HepG2 (cell line): Measurements from ENCODE around the gene SLC22A31. TPM values are rescaled to one million over a fixed set of nuclear protein-coding genes. Genes with fewer than 3 reads are reported as not detected.

Experiments used
- CBX1 ChIP-seq: IDR thresholded peaks from one replicate; pipeline ENCODE4 v1.6.1; 2016; ENCODE audit warnings: antibody characterized with exemption, low read depth
- EEA1 ChIP-seq: sonication (generic); formaldehyde crosslinking; IDR thresholded peaks from 2 replicates; pipeline ENCODE4 v1.5.1; 2020; ENCODE audit warnings: mild to moderate bottlenecking, missing genetic modification reagents, borderline replicate concordance
- GATAD2A ChIP-seq: IDR thresholded peaks from 2 replicates; pipeline ENCODE4 v1.6.1; 2016
- HNF4A ChIP-seq: sonication (generic); formaldehyde crosslinking; IDR thresholded peaks from 2 replicates; pipeline ENCODE4 v1.4.0; 2020; ENCODE audit warnings: missing genetic modification reagents
- KDM1A ChIP-seq: IDR thresholded peaks from 2 replicates; pipeline ENCODE4 v1.6.1; 2016; ENCODE audit warnings: missing compliant biosample characterization
- KDM2A ChIP-seq: sonication (generic); formaldehyde crosslinking; IDR thresholded peaks from 2 replicates; pipeline ENCODE4 v1.4.0; 2020; ENCODE audit warnings: low read depth, missing genetic modification reagents, borderline replicate concordance
- KDM5B ChIP-seq: sonication (generic); formaldehyde crosslinking; IDR thresholded peaks from 2 replicates; pipeline ENCODE4 v1.4.0; 2020; ENCODE audit warnings: missing genetic modification reagents, mild to moderate bottlenecking, borderline replicate concordance
- KLF12 ChIP-seq: sonication (generic); formaldehyde crosslinking; IDR thresholded peaks from 2 replicates; pipeline ENCODE4 v1.4.0; 2020; ENCODE audit warnings: missing genetic modification reagents, borderline replicate concordance
- KLF6 ChIP-seq: IDR thresholded peaks from 2 replicates; pipeline ENCODE4 v1.8.0; 2016; ENCODE audit warnings: missing biosample characterization, missing genetic modification reagents
- MTA1 ChIP-seq: sonication (generic); formaldehyde crosslinking; IDR thresholded peaks from 2 replicates; pipeline ENCODE4 v1.4.0; 2020; ENCODE audit warnings: missing genetic modification reagents, mild to moderate bottlenecking, borderline replicate concordance
- MXD4 ChIP-seq: IDR thresholded peaks from 2 replicates; pipeline ENCODE4 v1.6.1; 2016; ENCODE audit warnings: mild to moderate bottlenecking, missing biosample characterization, missing genetic modification reagents
- RFXANK ChIP-seq: IDR thresholded peaks from 2 replicates; pipeline ENCODE4 v1.6.1; 2016
- RFXAP ChIP-seq: sonication (generic); formaldehyde crosslinking; IDR thresholded peaks from 2 replicates; pipeline ENCODE4 v1.4.0; 2020; ENCODE audit warnings: missing genetic modification reagents, borderline replicate concordance
- RNF2 ChIP-seq: fragments of 450-650 bp; conservative IDR thresholded peaks from 2 replicates; pipeline ENCODE4 v1.6.1; 2016; ENCODE audit warnings: low read depth
- SOX5 ChIP-seq: IDR thresholded peaks from 2 replicates; pipeline ENCODE4 v1.6.1; 2016; ENCODE audit warnings: borderline replicate concordance
- SP2 ChIP-seq: sonication (generic); formaldehyde crosslinking; IDR thresholded peaks from 2 replicates; pipeline ENCODE4 v1.5.1; 2020; ENCODE audit warnings: mild to moderate bottlenecking, missing genetic modification reagents
- SP4 ChIP-seq: sonication (generic); formaldehyde crosslinking; IDR thresholded peaks from 2 replicates; pipeline ENCODE4 v1.8.1; 2023; ENCODE audit warnings: mild to moderate bottlenecking, missing genetic modification reagents
- STAG1 ChIP-seq: sonication (generic); formaldehyde crosslinking; IDR thresholded peaks from 2 replicates; pipeline ENCODE4 v1.4.0; 2020; ENCODE audit warnings: missing genetic modification reagents
- ZBTB34 ChIP-seq: sonication (generic); formaldehyde crosslinking; IDR thresholded peaks from 2 replicates; pipeline ENCODE4 v1.8.0; 2022; ENCODE audit warnings: mild to moderate bottlenecking, missing genetic modification reagents
- ZFP1 ChIP-seq: IDR thresholded peaks from 2 replicates; pipeline ENCODE4 v1.6.1; 2016
- ZGPAT ChIP-seq: IDR thresholded peaks from 2 replicates; pipeline ENCODE4 v1.6.1; 2016; ENCODE audit warnings: mild to moderate bottlenecking
- ZNF235 ChIP-seq: sonication (generic); formaldehyde crosslinking; IDR thresholded peaks from 2 replicates; pipeline ENCODE4 v1.8.1; 2023; ENCODE audit warnings: mild to moderate bottlenecking, missing genetic modification reagents, borderline replicate concordance
- ZNF563 ChIP-seq: sonication (generic); formaldehyde crosslinking; IDR thresholded peaks from 2 replicates; pipeline ENCODE4 v1.8.0; 2022; ENCODE audit warnings: mild to moderate bottlenecking, moderate library complexity, missing genetic modification reagents
- ZNF574 ChIP-seq: sonication (generic); formaldehyde crosslinking; IDR thresholded peaks from 2 replicates; pipeline ENCODE4 v1.4.0; 2020; ENCODE audit warnings: missing genetic modification reagents
- ZNF614 ChIP-seq: IDR thresholded peaks from 2 replicates; pipeline ENCODE4 v1.6.1; 2018; ENCODE audit warnings: missing biosample characterization, missing genetic modification reagents, inconsistent platforms, borderline replicate concordance
- ZNF713 ChIP-seq: sonication (generic); formaldehyde crosslinking; IDR thresholded peaks from 2 replicates; pipeline ENCODE4 v1.4.0; 2020; ENCODE audit warnings: mild to moderate bottlenecking, missing genetic modification reagents
- ZNF737 ChIP-seq: sonication (generic); formaldehyde crosslinking; IDR thresholded peaks from 2 replicates; pipeline ENCODE4 v1.5.0; 2020; ENCODE audit warnings: missing genetic modification reagents, mild to moderate bottlenecking, borderline replicate concordance
- polyA plus RNA-seq, 8 experiments: library from polyadenylated mRNA; depleted of rRNA in 3 of 8; stranded (reverse) in 7 of 8; unstranded in 1 of 8; fragments of >200 nt; fragmentation: Illumina TruSeq in 4 of 8; extraction: Trizol in 4 of 8; gene quantifications; 2 replicates each; pipeline versions ENCODE4 v1.2.1 to v1.2.3, GENCODE V29; 2011 to 2016; ENCODE audit warnings: low read depth in 4 of 8, missing spikeins in 1 of 8, mixed read lengths in 1 of 8; ENCODE audit not compliant: insufficient read depth in 1 of 8
- total RNA-seq, 5 experiments: library from RNA; depleted of rRNA; stranded (reverse); fragments of >200 nt; fragmentation: Illumina TruSeq; extraction: Trizol; gene quantifications; 2 replicates each; pipeline ENCODE4 v1.2.3, GENCODE V29; 2016; ENCODE audit warnings: low read depth in 1 of 5

SLC22A31 gene
- total and polyA plus RNA-seq, 2 of the 13 experiments (the other 11 are each of a cell fraction or from before 2014, with no cell fraction given): 67.3 to 83.3 TPM

GRCh38 chr16:89192186-89192955 is 8.0 kb downstream of the SLC22A31 start (continued):
- TF ChIP-seq GATAD2A: peak; percentile 31; the same call in 1 of the 2 replicates
- peak; percentile 82 for TF ChIP-seq ZNF574
- TF ChIP-seq ZNF614 (CRISPR knock-in tag): peak; percentile 82; the same call in 1 of the 2 replicates
- TF ChIP-seq RNF2: peak; percentile 88
- TF ChIP-seq ZNF235 (CRISPR knock-in tag): 0 out of 2 replicates have a peak, but pooled peaks have one; percentile 70
- TF ChIP-seq KLF6 (CRISPR knock-in tag): peak; percentile 77; the same call in 1 of the 2 replicates
- TF ChIP-seq ZNF563 (CRISPR knock-in tag): peak; percentile 91
- peak; percentile 66 for TF ChIP-seq SP2
- peak; percentile 72; the same call in 1 of the 2 replicates for TF ChIP-seq ZNF737 (CRISPR knock-in tag)
- peak; percentile 70 for TF ChIP-seq CBX1
- TF ChIP-seq ZBTB34 (CRISPR knock-in tag): 0 out of 2 replicates have a peak, but pooled peaks have one; percentile 32
- TF ChIP-seq SP4 (CRISPR knock-in tag): peak; percentile 100
- 0 out of 2 replicates have a peak, but pooled peaks have one; percentile 46 for TF ChIP-seq ZFP1 (CRISPR knock-in tag)
- TF ChIP-seq KDM2A (CRISPR knock-in tag): peak; percentile 74
- peak; percentile 81 for TF ChIP-seq MXD4 (CRISPR knock-in tag)
- peak; percentile 73 for TF ChIP-seq RFXAP
- peak; percentile 49 for TF ChIP-seq SOX5 (CRISPR knock-in tag)
- TF ChIP-seq EEA1: peak; percentile 97
- TF ChIP-seq STAG1 (CRISPR knock-in tag): peak; percentile 34
- peak; percentile 93 for TF ChIP-seq KDM5B (CRISPR knock-in tag)
- TF ChIP-seq ZGPAT (CRISPR knock-in tag): peak; percentile 90
- 0 out of 2 replicates have a peak, but pooled peaks have one; percentile 56 for TF ChIP-seq RFXANK
- peak; percentile 80 for TF ChIP-seq HNF4A
- TF ChIP-seq MTA1 (CRISPR knock-in tag): peak; percentile 81; the same call in 1 of the 2 replicates
- TF ChIP-seq ZNF713 (CRISPR knock-in tag): peak; percentile 89; the same call in 1 of the 2 replicates
- TF ChIP-seq KDM1A (CRISPR knock-in tag): 0 out of 2 replicates have a peak, but pooled peaks have one; percentile 36
- peak; percentile 84 for TF ChIP-seq KLF12 (CRISPR knock-in tag)
